ENCODE measurements around the gene TARS1.

DNA sequence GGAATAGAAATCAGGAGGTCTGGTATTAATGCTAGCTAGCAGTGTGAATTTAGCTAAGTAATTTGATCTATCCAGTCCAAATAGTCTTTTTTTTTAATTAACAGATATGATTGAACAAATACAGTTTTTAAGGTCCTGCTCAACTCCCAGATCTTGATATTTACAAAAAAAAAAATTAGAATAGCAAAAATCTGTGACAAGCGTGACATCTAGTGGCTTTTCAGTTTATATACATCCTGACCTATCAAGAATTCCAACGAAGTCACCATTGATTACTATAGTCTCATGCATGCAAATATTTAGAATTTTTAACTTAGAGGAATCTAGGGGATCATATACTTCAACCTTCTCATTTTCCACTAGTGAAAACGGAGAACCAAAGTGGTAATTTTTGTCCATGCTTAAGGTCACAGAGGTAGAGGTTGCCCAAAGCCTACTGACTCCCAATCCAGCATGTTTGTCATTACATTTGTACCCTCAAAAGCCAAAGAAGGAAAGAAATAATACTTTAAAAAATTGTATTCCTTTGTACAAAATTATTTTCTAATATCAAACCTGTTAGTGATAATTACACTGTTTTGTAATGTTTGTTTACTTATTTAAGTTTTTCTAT, 17.6 kb upstream of the TARS1 start:
- TF ChIP-seq, protein P1, sequence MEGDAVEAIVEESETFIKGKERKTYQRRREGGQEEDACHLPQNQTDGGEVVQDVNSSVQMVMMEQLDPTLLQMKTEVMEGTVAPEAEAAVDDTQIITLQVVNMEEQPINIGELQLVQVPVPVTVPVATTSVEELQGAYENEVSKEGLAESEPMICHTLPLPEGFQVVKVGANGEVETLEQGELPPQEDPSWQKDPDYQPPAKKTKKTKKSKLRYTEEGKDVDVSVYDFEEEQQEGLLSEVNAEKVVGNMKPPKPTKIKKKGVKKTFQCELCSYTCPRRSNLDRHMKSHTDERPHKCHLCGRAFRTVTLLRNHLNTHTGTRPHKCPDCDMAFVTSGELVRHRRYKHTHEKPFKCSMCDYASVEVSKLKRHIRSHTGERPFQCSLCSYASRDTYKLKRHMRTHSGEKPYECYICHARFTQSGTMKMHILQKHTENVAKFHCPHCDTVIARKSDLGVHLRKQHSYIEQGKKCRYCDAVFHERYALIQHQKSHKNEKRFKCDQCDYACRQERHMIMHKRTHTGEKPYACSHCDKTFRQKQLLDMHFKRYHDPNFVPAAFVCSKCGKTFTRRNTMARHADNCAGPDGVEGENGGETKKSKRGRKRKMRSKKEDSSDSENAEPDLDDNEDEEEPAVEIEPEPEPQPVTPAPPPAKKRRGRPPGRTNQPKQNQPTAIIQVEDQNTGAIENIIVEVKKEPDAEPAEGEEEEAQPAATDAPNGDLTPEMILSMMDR (conservative IDR thresholded peaks at IDR 0.05; ENCODE audit: low read length) = peak; percentile 69
- no peak for TF ChIP-seq EZH2phosphoT487 (IDR thresholded peaks at IDR 0.05; ENCODE audit: borderline replicate concordance)

All from Loucy (cell line).